ENCODE data around the gene ZGLP1.
"Not testable (repeated sequence)": the region's sequence is repeated elsewhere in the genome, so short reads cannot be mapped to it uniquely, and the experiment has no call there.

Gene ZGLP1

GRCh38 chr19:10284065-10284959 is 25.3 kb downstream of the ZGLP1 start:
- H3K9me3 ChIP-seq, result no peaks in the 10 kb centered on the region
- H3K27me3 ChIP-seq, result peaks cover 19% of the 10 kb centered on the region
- DNase-seq, result no peak
- no peaks in the 10 kb centered on the region for H3K4me1 ChIP-seq
- no peak overlapping the region for H3K4me3 ChIP-seq (ENCODE audit: low read depth, low read length)
- TF ChIP-seq CTCF (IDR thresholded peaks at IDR 0.05; ENCODE audit: low read depth, low read length), result no peak
- H3K36me3 ChIP-seq, result no peaks in the 10 kb centered on the region

GRCh38 chr19:10283301-10284064 is 26.1 kb downstream of the ZGLP1 start:
- Histone ChIP-seq H3K27me3 (peaks cover 13% of the 10 kb centered on the region), H3K4me3 (ENCODE audit: low read depth, low read length) (no peak overlapping the region), H3K4me1 (no peaks in the 10 kb centered on the region), H3K9me3 (no peaks in the 10 kb centered on the region), H3K36me3 (no peaks in the 10 kb centered on the region)
- no peak for TF ChIP-seq CTCF (IDR thresholded peaks at IDR 0.05; ENCODE audit: low read depth, low read length)
- DNase-seq, result no peak

GRCh38 chr19:10282043-10282442 is 27.6 kb downstream of the ZGLP1 start:
- H3K36me3 ChIP-seq, result not testable (repeated sequence)

GRCh38 chr19:10279737-10280442 is 29.7 kb downstream of the ZGLP1 start:
- Histone ChIP-seq H3K36me3 (no peaks in the 10 kb centered on the region), H3K27me3 (peaks cover 27% of the 10 kb centered on the region), H3K4me1 (no peaks in the 10 kb centered on the region), H3K9me3 (no peaks in the 10 kb centered on the region), H3K4me3 (ENCODE audit: low read depth, low read length) (no peak overlapping the region)
- no peak for TF ChIP-seq CTCF (IDR thresholded peaks at IDR 0.05; ENCODE audit: low read depth, low read length)
- DNase-seq, result no peak

More at GRCh38 chr19:10282043-10282442, 27.6 kb downstream of the ZGLP1 start:
- not testable (repeated sequence) for H3K9me3 ChIP-seq; DNase-seq; H3K4me1 ChIP-seq; H3K27me3 ChIP-seq; H3K4me3 ChIP-seq (ENCODE audit: low read depth, low read length)

GRCh38 chr19:10278935-10279334 is 30.7 kb downstream of the ZGLP1 start:
- Histone ChIP-seq H3K9me3 (no peaks in the 10 kb centered on the region), H3K36me3 (no peaks in the 10 kb centered on the region), H3K4me1 (no peaks in the 10 kb centered on the region), H3K4me3 (ENCODE audit: low read depth, low read length) (no peak overlapping the region), H3K27me3 (peaks cover 36% of the 10 kb centered on the region)
- no peak for TF ChIP-seq CTCF (IDR thresholded peaks at IDR 0.05; ENCODE audit: low read depth, low read length)
- DNase-seq, result no peak

- TF ChIP-seq CTCF (IDR thresholded peaks at IDR 0.05; ENCODE audit: low read depth, low read length), result no peak
- H3K36me3 ChIP-seq, result no peaks in the 10 kb centered on the region
- H3K4me1 ChIP-seq, result no peaks in the 10 kb centered on the region
- peaks cover 44% of the 10 kb centered on the region for H3K27me3 ChIP-seq
- H3K9me3 ChIP-seq, result no peaks in the 10 kb centered on the region
- H3K4me3 ChIP-seq (ENCODE audit: low read depth, low read length), result no peak overlapping the region
- DNase-seq, result no peak
These were observed 31.6 kb downstream of the ZGLP1 start for GRCh38 chr19:10277795-10278589.
